Stimulated activated CD4-positive, alpha-beta T cell treated with anti-CD3 and anti-CD28 coated beads, Interleukin-2, amount 100 ng/mL, for 4 hours (primary cell): ENCODE results near the gene PLXNA4.
"Not testable (repeated sequence)": the region's sequence is repeated elsewhere in the genome, so short reads cannot be mapped to it uniquely, and the experiment has no call there.

Experiments used
- DNase-seq: peaks from one replicate; pipeline ENCODE4 v3.0.0-alpha.2; 2020; ENCODE audit warnings: low read depth

PLXNA4 gene

GRCh38 chr7:132390705-132391104 is 185.6 kb downstream of the PLXNA4 start:
- no peak for DNase-seq

- not testable (repeated sequence) for DNase-seq
These were observed 186.2 kb downstream of the PLXNA4 start for GRCh38 chr7:132390049-132390448.

DNA sequence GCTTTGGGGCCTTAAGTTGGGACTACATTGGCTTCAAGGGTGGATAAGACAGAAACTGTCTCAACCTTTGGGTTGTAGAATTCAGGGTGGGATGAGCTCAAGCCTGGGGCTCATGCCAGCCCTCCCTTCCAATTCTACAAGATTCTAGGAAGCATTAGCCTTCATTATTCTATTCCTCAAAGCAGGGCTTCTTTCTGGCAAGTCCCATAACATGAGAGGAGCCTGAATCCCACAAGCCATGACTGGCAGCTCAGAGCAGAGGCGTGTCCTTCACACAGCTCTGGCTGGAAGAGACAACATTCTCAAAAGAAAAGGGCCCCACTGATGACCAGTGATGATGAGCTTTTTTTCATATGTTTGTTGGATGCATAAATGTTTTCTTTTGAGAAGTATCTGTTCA is 187.6 kb downstream of the PLXNA4 start:
- DNase-seq, result no peak

- no peak for DNase-seq
These were observed 188.7 kb downstream of the PLXNA4 start for GRCh38 chr7:132387596-132387995.

- DNase-seq, result no peak
These were observed 190.0 kb downstream of the PLXNA4 start for GRCh38 chr7:132386201-132386681.

- DNase-seq, result no peak
These were observed 192.3 kb downstream of the PLXNA4 start for GRCh38 chr7:132383962-132384361.

GRCh38 chr7:132381742-132382472 is 194.4 kb downstream of the PLXNA4 start:
- DNase-seq, result no peak

GRCh38 chr7:132380059-132380458 is 196.2 kb downstream of the PLXNA4 start:
- DNase-seq, result no peak

GRCh38 chr7:132379292-132379691 is 197.0 kb downstream of the PLXNA4 start:
- no peak for DNase-seq

- DNase-seq, result no peak
These were observed 198.3 kb downstream of the PLXNA4 start for GRCh38 chr7:132377703-132378584.

GRCh38 chr7:132377015-132377414 is 199.3 kb downstream of the PLXNA4 start:
- no peak for DNase-seq

- no peak for DNase-seq
These were observed 199.8 kb downstream of the PLXNA4 start for GRCh38 chr7:132376361-132377013.

GRCh38 chr7:132373879-132374278 is 202.4 kb downstream of the PLXNA4 start:
- DNase-seq, result no peak

DNA sequence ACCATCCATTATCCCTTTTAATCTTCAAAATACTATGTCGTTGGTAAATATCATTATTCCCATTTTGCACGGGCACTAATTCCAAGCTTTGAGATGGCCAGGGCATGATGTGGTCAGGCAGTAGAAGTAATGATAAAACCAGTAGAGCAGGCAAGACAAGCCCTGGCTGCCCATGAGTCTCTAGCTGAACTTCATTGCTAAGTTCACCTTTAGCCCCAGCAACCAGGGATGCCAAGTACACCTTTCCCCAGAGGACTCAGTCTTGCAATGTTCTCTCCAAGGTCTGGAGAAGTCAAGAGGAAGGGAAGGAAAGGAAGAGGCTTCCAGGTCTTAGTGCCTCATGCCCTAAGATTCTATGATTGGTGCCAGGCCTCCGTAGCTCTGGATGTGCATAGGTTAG is 203.2 kb downstream of the PLXNA4 start:
- DNase-seq, result no peak

- no peak for DNase-seq
These were observed 204.3 kb downstream of the PLXNA4 start for GRCh38 chr7:132371948-132372347.

GRCh38 chr7:132368246-132368900 is 207.9 kb downstream of the PLXNA4 start:
- DNase-seq, result no peak

GRCh38 chr7:132367795-132368194 is 208.5 kb downstream of the PLXNA4 start:
- no peak for DNase-seq

GRCh38 chr7:132367004-132367403 is 209.3 kb downstream of the PLXNA4 start:
- no peak for DNase-seq

DNA sequence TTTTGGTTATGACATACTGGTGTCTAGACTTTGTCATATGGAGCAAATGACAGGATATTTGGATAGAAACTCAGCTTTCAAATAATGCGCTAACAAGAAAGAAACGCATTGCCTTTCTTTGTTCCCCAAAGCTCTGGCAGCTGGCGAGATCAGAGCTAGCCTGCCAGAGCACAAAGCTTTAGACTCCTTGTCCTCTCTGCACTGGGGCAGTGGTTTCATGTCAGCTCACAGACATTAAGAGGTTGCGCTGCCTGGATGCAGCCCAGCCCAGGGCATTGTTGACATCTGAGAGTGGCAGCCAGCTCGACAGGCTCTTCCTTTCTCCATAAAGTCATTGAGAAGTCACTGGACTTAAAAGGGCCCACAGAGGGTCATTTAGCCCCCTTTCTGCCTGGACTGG is 212.0 kb downstream of the PLXNA4 start:
- DNase-seq, result no peak

DNA sequence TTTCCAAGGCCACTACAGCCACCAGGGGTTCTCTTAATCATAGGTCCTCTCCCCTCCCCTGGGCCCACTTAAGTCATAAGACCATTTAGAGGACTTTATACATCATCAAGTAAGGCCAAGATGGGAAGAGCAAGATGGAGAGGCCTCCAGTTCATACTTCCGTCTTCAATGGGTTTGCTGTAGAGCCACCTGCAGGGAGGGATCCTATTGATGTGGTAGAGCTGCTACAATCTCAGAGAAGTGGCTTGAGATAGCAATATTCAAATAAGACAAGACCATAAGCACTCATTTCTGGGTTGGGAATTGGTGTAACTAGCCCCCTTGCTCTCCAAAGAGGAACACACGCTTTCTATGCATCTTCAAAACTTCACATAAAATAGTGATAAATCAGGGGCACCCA is 214.2 kb downstream of the PLXNA4 start:
- DNase-seq, result no peak

- DNase-seq, result no peak
These were observed 215.1 kb downstream of the PLXNA4 start for GRCh38 chr7:132361146-132361545.

- DNase-seq, result no peak
These were observed 216.5 kb downstream of the PLXNA4 start for GRCh38 chr7:132359743-132360142.
